NCI-H1105 treated with DMSO at 0.1 percent for 48 hours (cell line): ENCODE results near the gene FHL3.
"Not testable (repeated sequence)": the region's sequence is repeated elsewhere in the genome, so short reads cannot be mapped to it uniquely, and the experiment has no call there.

Experiments used
- DNase-seq: peaks from one replicate; lab custom pipeline; 2025; lab: John Stamatoyannopoulos, UW

Gene FHL3

DNA sequence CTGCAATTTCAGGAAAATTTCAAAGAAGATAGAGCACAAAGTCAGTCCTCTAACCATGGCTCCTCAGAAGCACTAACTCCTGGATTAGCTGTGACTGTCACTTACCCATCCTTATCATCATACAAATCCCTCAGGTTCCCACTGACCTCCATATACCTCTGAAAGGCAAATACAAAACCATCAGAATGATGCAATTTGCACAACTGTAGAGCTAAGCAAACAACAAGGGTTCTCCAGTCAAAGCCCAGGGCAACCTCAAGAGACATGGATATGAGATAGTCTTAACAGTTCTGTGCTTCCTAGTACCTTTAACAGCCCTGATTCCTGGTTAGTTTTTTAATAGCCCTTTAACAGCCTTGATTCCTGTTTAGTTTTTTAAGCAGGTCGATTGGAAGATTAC is 17.6 kb downstream of the FHL3 start:
- no peak for DNase-seq

DNA sequence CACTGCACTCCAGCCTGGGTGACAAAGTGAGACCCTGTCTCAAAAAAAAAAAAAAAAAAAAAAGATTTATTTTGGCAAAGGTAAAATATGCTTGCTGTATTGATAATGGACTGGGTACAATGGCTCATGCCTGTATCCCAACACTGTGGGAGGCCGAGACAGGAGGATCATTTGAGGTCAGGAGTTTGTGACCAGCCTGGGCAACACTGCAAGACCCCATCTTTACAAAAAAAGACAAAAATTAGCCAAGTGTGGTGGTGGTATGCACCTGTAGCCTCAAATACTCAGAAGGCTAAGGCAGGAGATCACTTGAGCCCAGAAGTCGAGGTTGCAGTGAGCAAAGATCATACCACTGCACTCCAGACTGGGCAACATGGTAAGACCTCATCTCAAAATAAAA is 21.8 kb downstream of the FHL3 start:
- no peak for DNase-seq

DNA sequence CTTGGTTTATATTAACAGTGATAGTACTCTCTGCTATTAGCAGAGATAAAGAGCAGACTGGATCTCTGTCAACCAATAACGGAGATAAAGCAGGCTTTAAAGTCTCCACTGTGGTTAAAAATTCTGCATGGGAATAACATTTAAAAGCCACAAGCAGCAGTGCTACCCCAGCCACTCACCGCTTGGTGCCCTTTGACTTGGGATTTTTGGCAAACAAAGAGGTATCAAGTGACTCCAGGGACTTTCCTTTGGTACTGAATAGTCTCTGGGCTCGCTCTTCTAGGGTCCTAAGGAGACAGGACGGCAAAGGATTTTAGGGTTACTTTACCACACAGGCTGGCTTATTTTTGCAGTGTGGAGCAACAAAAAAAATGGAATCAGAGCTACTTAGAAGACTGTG is 26.8 kb downstream of the FHL3 start:
- no peak for DNase-seq

DNA sequence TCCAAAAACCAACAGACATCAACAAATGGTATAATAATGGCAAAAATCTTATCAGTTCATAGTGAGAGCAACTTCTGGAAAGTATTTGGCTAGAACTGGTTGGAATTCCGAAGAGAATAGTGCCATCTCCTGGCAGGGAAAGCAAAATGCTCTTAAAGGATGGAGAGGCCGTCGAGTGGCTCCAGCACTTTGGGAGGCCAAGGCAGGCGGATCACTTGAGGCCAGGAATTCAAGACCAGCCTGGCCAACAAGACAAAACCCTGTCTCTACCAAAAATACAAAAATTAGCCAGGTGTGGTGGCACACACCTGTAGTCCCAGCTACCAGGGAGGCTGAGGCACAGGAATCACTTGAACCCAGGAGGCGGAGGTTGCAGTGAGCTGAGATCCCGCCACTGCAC is 30.2 kb downstream of the FHL3 start:
- DNase-seq = peak; percentile 16

DNA sequence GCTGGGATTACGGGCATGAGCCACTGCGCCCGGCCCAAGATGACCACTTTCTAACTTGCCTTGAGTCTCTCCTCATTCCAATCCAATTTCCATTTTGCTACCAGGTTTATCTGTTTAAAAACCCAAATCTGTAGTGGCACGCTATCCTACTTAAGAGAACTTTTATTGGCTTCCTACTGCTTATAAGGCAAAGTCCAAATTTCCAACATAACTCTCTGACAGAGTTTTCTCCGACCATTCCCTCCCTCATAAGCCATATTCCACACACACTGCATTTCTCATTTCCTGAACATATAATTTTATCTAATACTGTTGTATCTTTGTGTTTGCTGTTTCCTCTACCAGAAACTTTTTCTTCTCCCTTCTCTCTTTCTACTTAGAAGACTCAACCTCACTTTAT is 30.7 kb downstream of the FHL3 start:
- DNase-seq = no peak

DNA sequence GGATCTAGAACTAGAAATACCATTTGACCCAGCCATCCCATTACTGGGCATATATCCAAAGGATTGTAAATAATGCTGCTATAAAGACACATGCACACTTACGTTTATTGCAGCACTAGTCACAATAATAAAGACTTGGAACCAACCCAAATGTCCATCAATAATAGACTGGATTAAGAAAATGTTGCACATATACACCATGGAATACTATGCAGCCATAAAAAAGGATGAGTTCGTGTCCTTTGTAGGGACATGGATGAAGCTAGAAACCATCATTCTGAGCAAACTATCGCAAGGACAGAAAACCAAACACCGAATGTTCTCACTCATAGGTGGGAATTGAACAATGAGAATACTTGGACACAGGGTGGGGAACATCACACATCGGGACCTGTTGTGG is 31.6 kb downstream of the FHL3 start:
- DNase-seq = not testable (repeated sequence)

DNA sequence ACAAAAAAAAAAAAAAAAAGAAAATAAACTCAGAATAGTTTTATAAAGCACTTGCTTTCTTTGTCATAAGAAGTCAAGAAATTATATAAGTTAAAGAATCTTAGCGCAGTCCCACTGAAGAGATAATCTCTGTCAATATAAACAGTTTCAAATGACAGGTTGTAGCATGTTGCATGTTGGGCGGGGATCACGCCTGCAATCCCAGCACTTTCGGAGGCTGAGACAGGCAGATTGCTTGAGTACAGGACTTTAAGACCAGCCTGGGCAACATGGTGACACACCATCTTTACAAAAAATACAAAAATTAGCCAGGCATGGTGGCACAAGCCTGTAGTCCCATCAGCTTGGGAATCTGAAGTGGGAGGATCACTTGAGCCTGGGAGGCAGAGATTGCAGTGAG is 40.0 kb downstream of the FHL3 start:
- DNase-seq = no peak

DNA sequence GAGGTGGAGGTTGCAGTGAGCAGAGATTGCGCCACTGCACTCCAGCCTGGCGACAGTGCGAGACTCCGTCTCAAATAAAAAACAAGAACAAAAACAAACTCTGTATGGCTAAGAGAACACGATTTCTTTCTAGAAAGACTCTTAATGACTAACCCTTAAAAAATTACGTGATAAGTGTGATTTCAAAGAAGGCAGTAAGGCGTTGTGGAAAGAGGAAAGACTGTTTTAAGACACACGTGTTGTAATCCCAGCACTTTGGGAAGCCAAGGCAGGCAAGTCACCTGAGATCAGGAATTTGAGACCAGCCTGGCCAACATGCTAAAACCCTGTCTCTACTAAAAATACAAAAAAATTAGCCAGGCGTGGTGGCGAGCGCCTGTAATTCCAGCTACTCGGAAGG is 41.2 kb downstream of the FHL3 start:
- DNase-seq = not testable (repeated sequence)

DNA sequence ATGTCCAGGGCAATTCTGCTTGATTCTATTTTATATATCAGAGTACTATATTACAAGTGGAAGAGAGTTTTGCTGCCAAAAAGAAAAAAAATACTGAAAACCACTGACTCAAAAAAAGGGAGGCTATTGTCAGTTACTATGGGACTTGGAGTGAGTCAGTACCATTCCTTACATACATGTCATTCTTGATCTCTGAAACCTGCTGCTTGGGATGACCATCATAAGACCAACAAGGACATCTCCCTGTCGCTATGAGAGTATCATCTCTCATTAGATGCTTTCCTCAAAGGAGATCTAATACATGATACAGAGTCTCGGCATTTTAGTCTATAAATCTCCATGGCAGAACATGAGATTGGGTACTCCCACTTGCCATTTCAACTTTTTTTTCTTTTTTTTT is 46.6 kb downstream of the FHL3 start:
- DNase-seq = no peak

DNA sequence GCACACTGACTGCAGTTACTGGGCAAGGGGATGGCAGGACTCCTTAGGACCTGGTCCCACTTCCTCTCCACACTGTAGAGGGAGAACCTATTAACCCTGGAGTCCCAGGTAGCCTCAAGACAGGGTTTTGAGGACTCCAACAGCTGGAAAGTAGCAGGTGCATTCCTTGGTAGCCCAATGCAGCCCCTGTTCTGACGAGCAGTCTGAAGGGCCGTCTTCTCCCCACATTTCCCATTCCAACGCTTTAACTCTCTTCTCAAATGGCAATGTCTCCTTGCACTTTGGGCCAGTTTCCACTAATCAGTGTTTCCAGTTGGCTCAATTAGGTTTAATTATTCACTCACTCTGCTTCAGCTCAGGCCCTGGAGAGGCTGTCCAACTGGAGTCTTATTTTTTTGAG is 49.6 kb downstream of the FHL3 start:
- DNase-seq = no peak

DNA sequence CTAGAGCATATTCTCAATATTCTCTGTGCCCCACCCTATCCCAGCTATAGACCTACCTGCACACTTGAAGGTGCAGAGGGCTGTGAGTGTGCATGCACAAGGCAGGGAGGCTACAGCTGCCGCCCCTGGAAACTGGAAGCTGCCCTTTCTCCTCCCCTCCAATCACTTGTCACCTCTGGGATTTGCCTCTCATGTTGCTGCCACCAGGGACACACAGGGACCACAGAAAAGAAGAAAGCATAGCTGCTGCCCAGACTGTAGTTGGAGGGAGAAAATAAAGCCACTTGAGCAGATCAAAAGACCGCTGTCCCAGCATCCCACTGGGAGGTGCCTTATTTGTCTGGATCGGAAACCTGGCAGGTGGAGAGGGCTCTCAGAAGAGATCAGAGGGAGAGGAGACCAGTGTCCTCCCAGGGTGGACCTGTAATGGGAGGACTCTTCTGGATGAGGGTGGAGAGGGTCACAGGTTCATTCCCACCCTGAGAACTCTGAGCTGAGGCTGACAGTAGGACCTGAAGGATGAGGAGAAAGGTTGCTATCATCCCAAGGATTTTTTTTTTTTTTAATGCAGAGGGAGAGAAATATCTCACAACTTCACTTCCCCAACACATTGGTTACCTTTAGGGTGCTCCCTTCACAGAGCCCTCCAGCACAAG is 50.9 kb downstream of the FHL3 start:
- DNase-seq = peak; percentile 9

DNA sequence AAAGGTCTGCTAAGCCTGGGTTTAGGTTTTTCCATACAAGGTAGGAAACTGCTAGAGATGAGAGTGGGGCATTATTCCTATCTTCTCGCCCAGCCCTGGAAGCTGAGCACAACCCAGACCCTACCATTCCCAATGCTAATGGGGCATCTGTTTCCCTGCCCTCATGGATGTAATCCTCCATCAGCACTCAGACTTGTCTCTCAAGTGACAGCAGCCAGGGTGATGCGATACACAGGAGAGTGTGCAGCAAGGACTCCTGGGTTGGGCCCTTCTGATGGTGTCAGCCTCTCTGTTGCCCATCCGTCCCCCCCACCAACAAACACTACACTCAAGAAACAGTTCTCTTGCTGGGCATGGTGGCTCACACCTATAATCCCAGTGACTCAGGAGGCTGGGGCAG is 52.6 kb downstream of the FHL3 start:
- DNase-seq = no peak

DNA sequence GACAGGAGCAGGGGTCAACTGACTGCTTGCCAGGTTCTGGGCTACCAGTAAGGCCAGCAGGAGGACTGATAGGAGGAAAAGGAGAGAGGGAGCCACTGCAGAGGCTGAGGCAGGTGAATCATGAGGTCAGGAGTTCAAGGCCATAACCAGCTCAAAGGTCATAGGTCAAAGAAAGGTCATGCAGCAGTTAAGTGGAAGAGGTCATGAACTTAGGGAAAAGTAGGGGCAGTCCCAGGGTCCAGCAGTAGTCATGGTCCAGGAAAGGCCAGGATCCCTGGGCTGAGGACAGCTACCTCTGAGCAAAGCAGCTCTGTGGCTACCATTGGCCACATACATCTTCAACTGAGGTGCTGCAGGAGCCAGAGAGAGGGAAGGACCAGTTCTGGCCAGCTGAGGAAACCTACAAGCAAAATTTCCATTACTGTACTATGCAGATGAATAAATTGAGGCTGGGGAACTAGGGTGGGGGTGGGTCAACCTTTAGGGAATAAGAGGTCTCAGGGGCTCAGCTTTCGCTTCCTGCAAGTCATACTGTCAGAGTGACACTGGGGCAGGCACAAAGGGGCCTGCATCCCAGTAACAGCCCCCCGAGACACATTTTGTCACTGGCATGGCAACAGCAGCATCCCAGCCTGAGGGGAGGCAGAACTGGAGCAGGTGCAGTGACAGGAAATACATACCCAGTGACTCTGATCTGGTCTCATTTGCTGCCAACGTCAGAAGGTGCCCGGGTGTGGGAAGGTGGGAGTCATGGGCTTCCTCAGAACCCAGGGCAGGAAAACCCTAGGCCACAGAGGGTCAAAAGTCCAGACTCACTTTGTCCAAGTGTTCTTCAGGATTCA is 53.3 kb downstream of the FHL3 start:
- DNase-seq = no peak

DNA sequence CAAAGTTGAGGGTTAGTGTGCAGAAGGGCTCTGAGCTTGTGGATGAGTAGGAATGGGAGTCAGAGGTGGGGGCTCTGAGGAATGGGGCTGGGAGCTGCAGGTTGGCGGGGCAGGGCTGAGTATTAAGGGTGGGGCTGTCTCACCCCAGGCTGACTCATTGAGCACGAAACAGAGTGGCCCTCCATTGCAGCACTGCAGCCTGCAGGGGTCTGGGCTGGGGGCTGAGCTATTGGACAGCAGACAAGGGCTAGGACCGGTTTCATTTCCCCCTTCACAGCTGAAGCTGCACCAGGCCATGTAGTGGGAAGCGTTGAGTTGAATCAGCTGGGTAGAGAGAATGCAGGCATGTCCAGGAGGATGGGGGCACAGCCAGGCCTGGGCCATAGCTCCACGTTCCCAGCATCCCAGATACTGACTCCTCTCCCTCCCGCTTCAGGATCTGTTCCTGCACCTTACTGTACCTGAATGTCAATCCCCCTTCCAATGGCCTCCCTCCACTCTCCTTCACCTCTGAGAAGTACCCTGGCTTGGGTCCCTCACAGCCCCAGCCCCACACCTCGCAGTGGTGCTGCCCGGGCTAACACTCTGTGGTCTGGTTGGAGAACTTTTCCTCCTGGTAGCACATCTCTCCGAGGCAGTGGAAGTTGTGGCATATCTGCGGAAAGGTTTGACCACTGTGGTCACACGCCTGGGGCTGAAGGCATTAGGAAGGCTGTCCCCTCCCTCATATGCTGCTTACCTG is 54.1 kb downstream of the FHL3 start:
- DNase-seq = no peak

DNA sequence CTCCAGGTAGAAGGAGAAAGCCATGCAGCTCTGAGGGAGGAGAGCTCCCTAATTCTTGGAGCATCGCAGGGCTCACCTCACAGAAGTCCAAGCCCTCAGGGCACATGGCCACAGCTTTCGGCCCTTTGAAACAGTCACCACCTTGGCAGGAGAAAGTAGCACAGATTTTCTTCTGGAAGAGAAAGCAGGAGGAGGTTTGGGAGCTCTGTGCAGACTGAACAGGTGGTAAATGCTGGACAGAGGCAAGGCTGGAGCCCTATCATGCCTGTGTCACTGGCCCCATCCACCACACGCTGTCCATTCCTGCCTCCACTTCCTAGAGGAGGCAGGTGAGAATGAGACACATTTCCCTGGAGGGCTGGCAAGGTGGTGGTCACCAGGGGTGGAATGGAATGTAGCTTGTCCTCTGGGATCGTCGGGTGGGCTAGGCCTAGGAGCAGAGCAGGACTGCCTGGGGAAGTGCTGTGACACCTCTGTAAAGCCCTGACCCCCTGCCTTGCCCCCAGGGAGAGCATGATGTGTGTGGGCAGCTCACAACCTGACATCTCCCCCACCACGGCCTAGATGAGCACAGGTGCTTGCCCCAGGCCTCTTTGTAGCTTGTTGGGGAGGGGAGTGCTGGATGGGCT is 55.7 kb downstream of the FHL3 start:
- no peak for DNase-seq

DNA sequence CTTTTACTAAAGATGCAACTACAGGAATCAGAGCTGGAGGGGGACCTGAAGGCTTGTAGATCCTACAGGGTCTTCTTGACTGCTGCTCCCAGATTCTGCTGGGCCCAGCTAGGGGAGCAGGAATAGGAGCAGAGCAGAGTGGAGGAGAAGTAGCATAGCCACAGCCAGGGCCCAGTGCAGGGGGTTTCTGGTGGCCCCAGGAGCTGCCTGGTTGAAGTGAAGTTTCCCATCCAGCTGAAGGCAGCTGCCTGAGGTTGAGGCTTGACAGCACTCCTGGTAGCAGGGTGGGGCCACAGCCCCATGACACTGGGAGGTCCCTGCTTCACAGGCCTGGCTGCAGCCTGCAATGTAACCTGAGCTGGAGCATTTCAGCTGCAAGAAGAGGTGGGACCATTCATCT is 56.5 kb downstream of the FHL3 start:
- no peak for DNase-seq

DNA sequence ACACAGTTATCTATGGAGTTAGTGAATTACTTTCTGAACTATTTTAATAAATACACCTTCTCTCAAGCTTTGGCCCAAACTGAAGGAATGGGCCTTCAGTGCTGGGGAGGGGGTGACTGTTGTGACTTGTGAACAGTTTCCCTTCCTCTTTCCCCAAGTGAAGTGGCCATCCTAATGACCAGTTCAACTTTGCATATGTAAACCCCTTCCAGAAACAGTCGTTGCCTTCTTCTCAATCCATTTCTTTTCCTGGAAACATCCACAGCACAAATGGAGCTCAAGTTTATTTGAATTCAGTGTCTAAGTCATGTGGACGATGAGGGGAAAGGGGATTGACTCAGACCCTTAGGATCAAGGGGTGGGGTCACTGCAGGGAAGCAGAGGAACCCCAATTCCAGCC is 57.1 kb downstream of the FHL3 start:
- no peak for DNase-seq

DNA sequence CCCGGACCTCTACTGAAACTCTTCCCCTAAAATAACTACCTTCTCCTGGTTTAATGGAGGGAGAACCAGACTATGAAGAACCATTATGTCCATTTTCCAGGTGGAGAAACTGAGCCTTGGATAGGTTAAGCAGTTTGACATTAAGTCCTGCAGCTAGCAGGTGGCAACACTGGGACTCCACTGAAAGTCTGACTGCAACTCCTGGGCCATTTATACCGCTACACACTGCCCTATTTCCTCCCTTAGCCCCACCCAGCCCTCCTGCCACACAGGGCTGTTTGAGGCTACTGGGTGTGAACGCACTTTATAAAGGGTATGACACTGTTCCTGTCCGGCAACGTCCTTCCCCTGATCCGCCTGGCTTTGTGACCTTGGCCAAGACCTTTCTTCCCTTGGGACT is 58.0 kb downstream of the FHL3 start:
- DNase-seq = no peak
